ENCODE data around the gene SLCO3A1. TPM values are rescaled to one million over a fixed set of nuclear protein-coding genes. Genes with fewer than 3 reads are reported as not detected.

Gene SLCO3A1
- total RNA-seq, 4 donors from 2014 or later: 12.1 to 22.3 (median 13.5) TPM

DNA sequence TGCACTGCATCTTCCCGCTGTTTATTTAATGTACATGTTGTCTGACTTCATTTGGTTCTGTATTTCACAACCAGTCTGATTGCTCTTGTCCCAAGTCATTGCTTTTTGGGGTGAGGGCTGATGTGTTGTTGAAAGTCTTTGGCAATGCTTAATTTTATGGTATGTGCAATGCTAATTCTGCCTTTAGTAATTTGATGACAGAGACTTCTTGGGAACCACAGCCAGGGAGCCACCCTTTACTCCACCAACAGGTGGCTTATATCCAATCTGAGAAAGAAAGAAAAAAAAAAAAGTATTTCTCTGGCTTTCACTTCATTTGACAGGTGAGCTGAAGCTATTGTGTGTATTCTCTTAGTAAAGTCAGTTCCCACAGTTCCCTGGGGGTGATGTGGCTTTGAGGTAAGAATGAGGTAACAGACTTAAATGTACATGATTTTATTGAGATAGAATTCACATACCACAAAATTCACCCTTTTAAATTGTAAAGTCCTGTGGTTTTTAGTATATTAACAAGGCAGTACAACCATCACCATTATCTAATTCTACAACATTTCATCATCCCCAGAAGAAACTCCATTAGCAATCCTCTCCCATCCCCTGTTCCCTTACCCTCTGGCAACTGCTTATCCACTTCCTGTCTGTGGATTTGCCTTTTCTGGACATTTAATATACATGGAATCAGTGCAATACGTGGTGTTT is 97.3 kb downstream of the SLCO3A1 start:
- TF ChIP-seq, protein P1, sequence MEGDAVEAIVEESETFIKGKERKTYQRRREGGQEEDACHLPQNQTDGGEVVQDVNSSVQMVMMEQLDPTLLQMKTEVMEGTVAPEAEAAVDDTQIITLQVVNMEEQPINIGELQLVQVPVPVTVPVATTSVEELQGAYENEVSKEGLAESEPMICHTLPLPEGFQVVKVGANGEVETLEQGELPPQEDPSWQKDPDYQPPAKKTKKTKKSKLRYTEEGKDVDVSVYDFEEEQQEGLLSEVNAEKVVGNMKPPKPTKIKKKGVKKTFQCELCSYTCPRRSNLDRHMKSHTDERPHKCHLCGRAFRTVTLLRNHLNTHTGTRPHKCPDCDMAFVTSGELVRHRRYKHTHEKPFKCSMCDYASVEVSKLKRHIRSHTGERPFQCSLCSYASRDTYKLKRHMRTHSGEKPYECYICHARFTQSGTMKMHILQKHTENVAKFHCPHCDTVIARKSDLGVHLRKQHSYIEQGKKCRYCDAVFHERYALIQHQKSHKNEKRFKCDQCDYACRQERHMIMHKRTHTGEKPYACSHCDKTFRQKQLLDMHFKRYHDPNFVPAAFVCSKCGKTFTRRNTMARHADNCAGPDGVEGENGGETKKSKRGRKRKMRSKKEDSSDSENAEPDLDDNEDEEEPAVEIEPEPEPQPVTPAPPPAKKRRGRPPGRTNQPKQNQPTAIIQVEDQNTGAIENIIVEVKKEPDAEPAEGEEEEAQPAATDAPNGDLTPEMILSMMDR (IDR thresholded peaks at IDR 0.05; ENCODE audit: low read depth): no peak

DNA sequence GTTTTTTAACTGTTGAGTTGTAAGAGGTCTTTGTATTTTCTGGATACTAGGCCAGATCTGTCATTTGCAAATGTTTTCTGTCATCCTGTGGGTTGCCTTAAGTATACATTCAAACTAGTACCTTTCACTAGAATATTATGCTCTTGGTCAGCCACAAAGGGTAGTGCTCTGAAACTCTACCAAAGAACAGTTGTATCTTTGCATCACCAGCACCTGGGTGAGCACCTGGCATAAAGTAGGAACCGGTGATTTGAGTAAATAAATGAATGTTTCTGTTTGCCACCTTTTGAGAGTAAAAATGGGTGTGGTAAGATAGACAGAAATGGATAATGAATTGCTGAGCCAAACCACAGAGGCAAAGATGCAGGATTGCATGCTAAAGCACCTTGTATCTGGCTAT is 98.7 kb downstream of the SLCO3A1 start:
- TF ChIP-seq, protein P1 (IDR thresholded peaks at IDR 0.05; ENCODE audit: low read depth): no peak

DNA sequence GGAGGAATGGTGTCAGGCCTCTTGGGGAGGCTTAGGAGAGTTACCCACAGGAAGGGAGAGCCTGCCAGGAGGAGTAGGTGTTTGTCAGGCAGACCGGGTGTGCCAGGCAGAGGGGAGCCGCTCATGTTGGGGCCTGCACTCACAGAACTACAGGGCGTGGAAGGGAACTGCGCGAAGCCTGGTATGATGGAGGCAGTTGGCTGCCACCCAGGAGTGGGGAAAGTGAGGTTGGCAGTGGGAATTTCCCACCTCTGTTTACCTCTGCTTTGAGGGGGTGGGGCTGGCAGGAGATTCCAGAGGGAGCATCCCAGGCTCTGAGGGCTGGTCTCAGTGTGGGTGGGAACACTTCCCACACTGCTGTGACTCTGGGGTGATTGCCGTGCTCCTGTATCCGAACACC is 99.9 kb downstream of the SLCO3A1 start:
- TF ChIP-seq, protein P1 (IDR thresholded peaks at IDR 0.05; ENCODE audit: low read depth): no peak

DNA sequence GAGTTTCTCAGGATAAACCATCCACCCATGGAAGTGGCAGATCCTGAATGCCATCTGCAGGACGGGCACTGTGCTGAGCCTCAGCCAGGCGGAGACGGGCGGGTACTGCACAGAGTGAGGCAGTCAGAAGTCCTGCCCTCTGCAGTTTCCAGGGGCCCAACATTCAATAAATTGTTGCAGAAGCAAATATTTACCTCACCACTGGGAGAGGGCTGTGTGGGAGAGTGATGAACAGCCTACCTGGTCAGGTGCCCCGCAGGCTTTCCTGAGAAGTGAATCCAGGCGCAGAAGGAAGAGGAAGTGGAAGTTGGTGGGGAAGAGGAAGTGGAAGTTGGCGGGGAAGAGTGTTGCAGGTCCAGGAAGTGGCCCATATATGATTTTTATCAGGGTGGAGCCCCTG is 100.8 kb downstream of the SLCO3A1 start:
- TF ChIP-seq, protein P1 (IDR thresholded peaks at IDR 0.05; ENCODE audit: low read depth): no peak

DNA sequence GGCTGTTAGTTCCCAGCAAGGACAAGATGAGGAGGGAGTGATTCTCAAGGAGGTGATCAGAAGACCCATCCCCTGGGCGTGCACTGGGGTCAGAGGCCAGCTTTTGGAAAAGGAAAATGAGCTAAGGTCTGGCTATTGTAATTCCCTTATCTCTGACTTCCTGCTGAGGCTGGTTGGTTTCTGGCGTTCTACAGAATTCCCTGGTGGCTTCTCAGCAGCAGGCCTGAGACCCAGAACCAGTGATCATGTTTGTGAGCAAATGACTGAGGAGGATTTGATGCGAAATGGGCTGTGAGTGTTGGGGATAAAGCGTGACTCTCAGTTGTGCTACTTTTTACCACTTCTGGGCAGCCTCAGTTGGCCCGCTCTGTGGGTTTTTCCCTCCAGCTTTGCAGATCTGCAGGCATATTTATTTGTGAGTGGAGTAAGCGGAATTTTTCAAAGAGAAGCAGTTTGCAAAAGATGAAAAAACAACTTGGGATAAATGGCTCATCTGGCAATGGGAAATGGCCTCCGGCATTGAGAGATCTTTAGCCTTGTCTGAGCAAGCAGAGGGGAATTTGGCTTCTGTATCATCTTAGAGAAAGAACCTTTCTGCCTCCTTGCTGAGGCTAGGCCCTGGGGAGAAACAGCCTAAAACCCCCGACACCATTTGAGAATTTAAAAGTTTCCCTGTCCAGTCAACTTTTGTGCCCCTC is 102.7 kb downstream of the SLCO3A1 start:
- TF ChIP-seq, protein P1 (IDR thresholded peaks at IDR 0.05; ENCODE audit: low read depth): no peak

DNA sequence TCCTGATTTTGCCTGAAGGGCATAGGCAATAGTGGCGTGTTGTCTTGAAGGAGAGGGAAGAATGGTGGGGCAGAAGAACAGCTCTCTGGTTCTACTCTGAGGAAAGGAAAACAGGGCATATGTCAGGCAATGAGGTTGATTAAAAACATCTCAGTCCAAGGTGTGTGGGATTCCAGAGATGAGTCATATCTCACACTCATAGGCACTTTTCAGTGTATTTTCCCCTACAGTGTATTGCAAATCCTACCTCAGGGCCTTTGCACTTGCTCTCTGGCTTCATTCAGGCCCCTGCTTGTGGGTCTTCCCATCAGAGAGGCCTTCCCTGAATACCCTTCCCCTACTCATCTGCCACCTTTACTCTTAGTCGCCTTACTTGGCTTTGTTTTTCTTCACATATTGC is 107.8 kb downstream of the SLCO3A1 start:
- TF ChIP-seq, protein P1 (IDR thresholded peaks at IDR 0.05; ENCODE audit: low read depth): no peak

DNA sequence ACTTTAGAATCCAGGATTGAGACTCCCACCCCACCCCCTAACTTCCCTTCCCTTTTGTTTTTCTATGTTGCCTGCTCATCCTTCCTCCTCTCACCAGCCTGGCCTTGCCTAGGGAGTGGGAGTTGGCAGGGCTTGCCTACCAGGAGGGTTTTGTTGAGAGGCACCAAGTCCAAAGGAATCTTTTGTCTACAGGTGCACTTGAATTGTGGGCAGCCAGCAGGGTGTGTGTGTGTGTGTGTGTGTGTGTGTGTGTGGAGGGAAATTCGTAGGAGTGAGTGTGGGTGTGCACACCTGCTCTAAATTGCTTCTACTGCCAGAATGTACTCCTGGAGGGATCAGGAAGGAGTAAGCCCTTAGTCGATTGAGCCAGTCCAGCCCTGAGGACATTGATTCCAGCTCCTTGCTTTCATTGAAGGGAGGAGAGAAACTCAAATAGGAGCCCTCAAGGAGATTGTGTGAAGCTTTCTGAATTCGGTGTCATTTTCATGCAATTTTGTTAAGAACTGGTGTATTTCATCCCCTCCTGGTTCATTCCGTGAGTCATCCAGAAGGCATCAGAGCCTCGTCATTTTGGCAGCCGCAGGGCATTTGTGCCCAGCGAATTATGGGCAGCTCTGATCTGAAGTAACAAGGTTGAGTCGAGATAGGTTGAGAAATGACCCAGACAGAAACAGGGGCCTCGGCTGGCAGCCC is 112.1 kb downstream of the SLCO3A1 start:
- TF ChIP-seq, protein P1 (IDR thresholded peaks at IDR 0.05; ENCODE audit: low read depth): no peak

All from subcutaneous adipose tissue (tissue), 4 donors.